ENCODE measurements around the gene CISD3.

Gene CISD3

DNA sequence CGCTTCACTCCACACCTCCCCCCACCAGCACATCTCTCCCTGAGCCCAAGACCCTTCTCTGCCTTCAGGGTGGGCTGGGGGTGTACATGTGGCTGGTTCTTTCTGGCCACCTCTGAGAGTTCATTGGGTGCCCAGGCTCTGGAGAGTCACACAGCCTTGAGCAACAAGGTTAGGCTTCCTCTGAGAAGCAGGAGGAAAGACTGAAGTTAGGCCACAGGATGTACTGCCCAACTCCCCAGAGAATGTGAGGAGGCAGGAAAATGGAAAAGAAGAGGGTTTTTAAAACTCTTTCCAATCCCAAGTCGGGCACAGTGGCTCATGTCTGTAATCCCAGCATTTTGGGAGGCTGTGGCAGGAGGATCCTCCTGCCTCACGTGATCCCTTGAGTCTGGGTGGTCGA lies 10.7 kb downstream of the CISD3 start:
- DNase-seq (ENCODE audit: extremely low spot score, insufficient read length, low read depth) = no peak
- FAIRE-seq = no peak

DNA sequence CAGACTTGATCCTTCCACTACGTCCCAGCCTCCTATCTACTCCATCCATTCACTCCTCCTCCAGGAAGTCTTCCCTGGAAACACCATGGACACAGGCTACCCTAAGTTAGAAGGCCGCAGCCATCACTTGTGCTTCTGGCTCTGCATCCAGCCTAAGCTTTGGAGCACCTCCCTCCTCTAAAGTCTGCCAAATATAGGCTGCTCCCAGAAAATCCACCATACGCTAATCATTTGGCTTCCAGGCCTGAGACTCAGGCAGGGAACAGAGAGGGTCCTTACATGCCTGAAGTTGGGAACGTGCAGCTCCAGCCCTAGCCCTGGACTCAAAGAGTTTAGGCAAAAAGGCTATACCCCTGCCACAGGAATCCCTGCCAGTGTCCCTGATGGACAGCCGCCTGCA lies 11.3 kb downstream of the CISD3 start:
- FAIRE-seq (no peak), DNase-seq (ENCODE audit: extremely low spot score, insufficient read length, low read depth) (no peak)

- DNase-seq (ENCODE audit: extremely low spot score, insufficient read length, low read depth) (no peak), FAIRE-seq (no peak)
Observed at GRCh38 chr17:38741921-38742410, 11.8 kb downstream of the CISD3 start.

- FAIRE-seq (no peak), DNase-seq (ENCODE audit: extremely low spot score, insufficient read length, low read depth) (no peak)
Observed at GRCh38 chr17:38742411-38743308, 12.5 kb downstream of the CISD3 start.

- no peak for FAIRE-seq
- DNase-seq (ENCODE audit: extremely low spot score, insufficient read length, low read depth) = no peak
Observed at GRCh38 chr17:38743556-38744171, 13.5 kb downstream of the CISD3 start.

GRCh38 chr17:38745545-38745944 lies 15.4 kb downstream of the CISD3 start:
- no peak for DNase-seq (ENCODE audit: extremely low spot score, insufficient read length, low read depth)
- FAIRE-seq = no peak

DNA sequence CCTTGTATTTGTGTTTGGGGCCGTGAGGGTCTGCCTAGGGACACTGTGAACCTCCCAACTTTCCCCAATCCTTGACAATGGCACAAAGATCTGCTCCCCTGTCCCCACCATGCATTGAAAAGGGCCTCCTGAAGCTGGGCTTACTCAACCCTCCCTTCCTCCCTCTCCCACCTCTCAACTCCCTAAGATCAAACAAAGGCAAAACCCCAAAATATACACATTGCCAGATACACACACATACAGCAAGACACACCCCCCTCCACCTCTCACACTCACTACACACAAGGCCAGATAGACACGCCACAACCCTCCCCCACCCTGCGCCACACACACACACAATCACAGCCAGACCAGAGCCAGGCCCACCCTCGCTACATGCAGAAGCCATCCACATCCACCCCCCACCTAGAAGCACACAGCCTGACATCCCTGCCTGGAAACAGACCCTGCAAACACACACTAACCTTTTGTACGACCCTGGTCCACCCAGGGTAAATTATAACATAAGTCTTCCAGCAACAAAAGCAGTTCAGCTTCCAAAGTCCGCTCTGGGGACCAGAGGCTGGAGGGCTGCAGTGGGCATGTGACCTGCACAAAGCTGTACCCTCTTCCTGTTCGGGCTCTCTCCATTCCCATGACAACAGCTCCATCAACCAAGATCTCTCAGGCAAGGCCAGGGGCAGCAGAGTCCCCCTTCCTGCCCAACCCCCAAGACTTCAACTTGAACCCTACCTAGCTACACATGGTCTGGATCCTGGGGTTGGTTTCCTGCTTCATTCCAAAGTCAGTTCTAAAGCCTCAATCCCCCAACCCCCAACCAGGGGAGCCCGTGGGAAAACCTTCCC lies 16.1 kb downstream of the CISD3 start:
- DNase-seq (ENCODE audit: extremely low spot score, insufficient read length, low read depth) = no peak

DNA sequence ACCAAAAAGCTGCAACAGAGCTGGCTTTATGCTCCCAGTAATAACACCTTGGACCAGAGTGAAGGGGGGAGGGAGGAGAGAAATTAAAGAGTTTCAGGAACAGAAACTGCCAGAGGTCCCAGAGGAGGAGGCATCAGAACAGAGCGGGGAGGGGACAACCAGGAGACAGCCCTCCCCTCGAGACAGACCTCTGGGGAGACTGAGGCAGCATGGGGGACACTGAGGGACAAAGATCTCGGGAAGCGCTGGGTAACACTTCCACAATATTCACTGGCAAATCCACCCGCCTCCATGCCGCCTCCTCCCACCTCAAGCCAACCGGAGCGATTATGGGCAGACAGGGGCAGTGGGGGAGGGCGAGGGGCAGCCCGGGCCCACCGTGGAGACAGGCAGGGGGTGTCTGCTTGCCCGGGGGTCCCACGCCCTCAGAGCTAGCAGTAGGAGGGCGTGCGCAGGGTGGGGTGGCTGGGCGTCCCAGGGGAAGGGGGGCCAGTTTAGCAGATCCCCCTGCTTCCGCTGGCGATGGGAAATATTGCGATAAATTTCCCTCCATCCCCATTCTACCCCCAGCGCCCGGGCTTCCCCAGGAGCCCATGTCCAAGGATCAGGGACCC lies 16.8 kb downstream of the CISD3 start:
- FAIRE-seq (no peak), DNase-seq (ENCODE audit: extremely low spot score, insufficient read length, low read depth) (no peak)

More for the DNA sequence above, 16.1 kb downstream of the CISD3 start:
- no peak for FAIRE-seq

DNA sequence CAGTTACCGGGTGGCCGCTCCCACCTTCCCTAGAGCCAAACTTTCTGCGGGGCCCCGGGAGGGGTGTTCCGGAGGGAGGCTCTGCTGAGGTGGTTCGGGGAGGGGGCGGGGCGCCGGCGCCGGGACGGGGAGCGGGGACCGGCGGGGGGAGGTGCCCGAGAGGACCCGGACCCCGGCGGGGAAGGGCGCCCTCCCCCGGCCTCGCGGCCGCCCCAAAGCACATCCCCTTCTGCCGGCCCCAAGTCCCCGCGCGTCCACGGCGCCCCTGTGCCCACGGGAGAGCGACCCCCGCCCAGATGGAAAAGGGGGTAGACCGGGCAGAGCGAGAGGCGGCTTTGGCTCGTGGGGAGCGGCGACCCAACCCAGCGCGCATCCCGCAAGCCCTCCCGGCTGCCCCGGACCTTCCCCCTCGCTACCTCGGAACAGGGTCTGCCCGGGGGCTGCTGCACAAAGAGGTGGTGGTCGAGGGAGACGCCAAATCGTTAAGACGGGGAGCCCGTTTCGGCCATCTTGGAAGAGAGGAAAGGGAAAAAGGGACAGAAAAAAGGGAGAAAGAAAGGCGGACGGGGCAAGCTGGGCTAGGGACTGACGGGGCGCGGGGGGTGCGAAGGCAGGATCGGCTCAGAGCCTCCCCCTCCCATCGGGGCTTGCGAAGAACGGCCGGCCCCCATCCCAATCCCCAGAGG lies 17.5 kb downstream of the CISD3 start:
- DNase-seq (ENCODE audit: extremely low spot score, insufficient read length, low read depth) (no peak), FAIRE-seq (no peak)

- no peak for FAIRE-seq
Observed at GRCh38 chr17:38748149-38748891, 18.2 kb downstream of the CISD3 start, which contains the start of gene PCGF2. Gene PCGF2 (minus strand): TSS chr17:38748336. CDS start chr17:38740402, 7,934 bp downstream.

DNA sequence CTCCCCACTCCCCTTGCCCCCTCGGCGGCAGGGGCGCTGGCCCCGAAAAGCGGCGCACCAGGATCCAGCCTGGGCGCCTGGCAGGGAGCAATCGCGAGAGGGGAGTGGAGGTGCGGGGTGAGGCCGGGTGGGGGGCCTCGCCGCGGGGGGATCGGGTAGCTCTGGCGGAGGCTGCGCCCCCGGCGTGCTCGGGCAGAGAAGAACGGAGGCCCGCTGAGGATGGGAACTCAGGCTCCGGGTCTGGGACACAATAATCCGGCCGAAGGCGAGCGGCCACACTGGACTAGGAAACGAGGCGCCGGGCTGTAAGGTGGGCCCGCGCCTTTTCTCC lies 18.7 kb downstream of the CISD3 start:
- FAIRE-seq = no peak

More at GRCh38 chr17:38748149-38748891, 18.2 kb downstream of the CISD3 start, which contains the start of gene PCGF2:
- DNase-seq (ENCODE audit: extremely low spot score, insufficient read length, low read depth) = no peak

DNA sequence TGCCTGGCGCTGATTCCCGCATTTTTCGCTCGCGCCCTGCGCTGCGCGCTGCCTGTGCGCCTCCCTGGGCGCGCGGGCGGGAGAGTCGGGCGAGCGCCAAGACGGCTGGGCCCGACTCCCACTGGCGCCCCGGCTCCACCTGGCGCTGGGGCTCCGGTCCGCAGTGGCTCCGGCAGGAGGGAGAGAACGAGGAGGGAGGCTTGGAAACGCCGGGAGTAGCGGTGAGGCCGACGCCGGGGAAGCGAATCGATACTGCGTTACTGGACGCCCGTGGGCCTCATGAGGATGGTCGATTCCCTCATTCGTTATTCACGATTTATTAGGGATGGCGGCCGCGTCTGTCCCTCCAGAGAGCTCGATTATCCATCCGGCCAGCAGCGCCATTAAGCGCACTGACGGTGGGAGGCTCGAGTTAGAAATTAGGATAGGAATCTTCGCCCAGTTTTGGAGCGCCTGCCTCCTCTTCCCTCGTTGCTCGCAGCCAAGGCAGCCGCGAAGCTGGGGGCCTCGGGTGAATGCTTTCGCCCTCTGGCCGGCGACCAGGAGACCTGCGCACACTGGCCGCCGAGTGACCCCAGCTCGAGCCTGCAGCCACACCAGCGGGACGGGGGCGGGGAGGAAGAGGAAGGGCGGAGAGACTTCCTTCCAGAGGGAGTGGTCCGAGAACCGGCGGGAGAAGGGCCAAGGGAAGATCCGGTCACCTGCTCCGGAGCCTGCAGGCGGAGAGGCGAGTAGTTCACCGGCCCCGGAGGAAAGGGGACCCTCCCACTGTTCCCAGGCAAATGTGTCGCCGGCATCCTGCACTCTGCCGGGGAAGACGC lies 19.3 kb downstream of the CISD3 start:
- DNase-seq (ENCODE audit: extremely low spot score, insufficient read length, low read depth) (no peak), FAIRE-seq (no peak)

More for the DNA sequence above, 18.7 kb downstream of the CISD3 start:
- no peak for DNase-seq (ENCODE audit: extremely low spot score, insufficient read length, low read depth)

- DNase-seq (ENCODE audit: extremely low spot score, insufficient read length, low read depth) (no peak), FAIRE-seq (no peak)
Observed at GRCh38 chr17:38750044-38750311, 19.8 kb downstream of the CISD3 start.

- DNase-seq (ENCODE audit: extremely low spot score, insufficient read length, low read depth) (no peak), FAIRE-seq (no peak)
Observed at GRCh38 chr17:38750312-38751121, 20.4 kb downstream of the CISD3 start.

DNA sequence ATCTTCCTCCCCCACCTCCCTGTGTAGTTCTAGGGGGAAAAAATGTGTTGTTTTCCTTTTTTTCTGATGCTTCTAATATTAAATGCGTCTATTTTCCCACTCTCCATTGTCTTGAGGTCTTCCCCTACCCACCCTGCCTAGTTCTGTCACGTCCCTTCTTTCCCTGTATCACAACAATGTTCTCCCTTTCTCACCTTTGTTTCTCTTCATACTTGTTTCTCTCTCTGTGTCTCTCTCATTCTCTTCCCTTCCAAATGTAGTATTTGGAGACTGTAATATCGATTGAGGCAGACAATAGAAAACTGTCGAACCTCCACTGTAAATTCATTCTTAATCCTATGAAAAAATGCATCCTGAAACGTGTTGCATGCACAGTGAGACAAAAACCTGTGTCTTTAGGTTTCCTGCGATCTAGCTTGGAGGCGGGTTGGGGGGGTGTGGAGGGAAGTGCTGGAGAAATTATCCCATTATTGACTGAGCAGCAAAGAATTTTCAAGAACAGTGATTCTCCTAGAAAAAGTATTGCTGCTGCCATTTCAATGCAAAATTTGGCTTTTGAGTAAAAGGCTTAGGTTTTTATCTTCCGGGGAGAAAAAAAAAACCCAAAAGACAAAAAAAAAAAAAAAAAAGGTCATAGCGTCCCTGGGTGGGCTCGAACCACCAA lies 21.1 kb downstream of the CISD3 start:
- FAIRE-seq (no peak), DNase-seq (ENCODE audit: extremely low spot score, insufficient read length, low read depth) (no peak)

GRCh38 chr17:38751808-38752307 lies 21.7 kb downstream of the CISD3 start:
- DNase-seq (ENCODE audit: extremely low spot score, insufficient read length, low read depth) = no peak
- FAIRE-seq = no peak
